Progenitor cell of endocrine pancreas (in vitro differentiated cells): ENCODE results near the gene BTRC. TPM values are rescaled to one million over a fixed set of nuclear protein-coding genes. Genes with fewer than 3 reads are reported as not detected.

Experiments used
- DNase-seq: peaks from one replicate; pipeline ENCODE4 v3.0.0; 2021; ENCODE audit warnings: low spot score; ENCODE audit not compliant: unreplicated experiment
- H3K27ac Mint-ChIP-seq: 2 replicates; pipeline ENCODE4 v1.8.0; 2021; ENCODE audit warnings: mild to moderate bottlenecking, moderate library complexity, mixed read lengths
- H3K27me3 Mint-ChIP-seq: 2 replicates; pipeline ENCODE4 v1.8.0; 2021; ENCODE audit warnings: mixed read lengths
- H3K36me3 Mint-ChIP-seq: 2 replicates; pipeline ENCODE4 v1.8.0; 2022; ENCODE audit warnings: mixed read lengths; ENCODE audit not compliant: insufficient read depth
- H3K4me1 Mint-ChIP-seq: 2 replicates; pipeline ENCODE4 v1.8.0; 2021; ENCODE audit warnings: low read depth, mixed read lengths
- H3K4me3 Mint-ChIP-seq: 2 replicates; pipeline ENCODE4 v1.8.0; 2021; ENCODE audit warnings: low read depth, mild to moderate bottlenecking, moderate library complexity, mixed read lengths
- H3K9me3 Mint-ChIP-seq: 2 replicates; pipeline ENCODE4 v1.8.0; 2021; ENCODE audit warnings: low read depth, mixed read lengths
- CTCF ChIP-seq: fragments of 200-600 bp; sonication (generic); IDR thresholded peaks from one replicate; pipeline ENCODE4 v1.5.0; 2021; ENCODE audit warnings: antibody characterized with exemption, mild to moderate bottlenecking; ENCODE audit not compliant: unreplicated experiment
- total RNA-seq: library from RNA; stranded (reverse); gene quantifications from 2 replicates; pipeline ENCODE4 v1.2.1, GENCODE V29; 2021

The BTRC gene
- total RNA-seq, 1 donor from 2014 or later: 46.5 TPM

GRCh38 chr10:101490026-101490425, 136.1 kb downstream of the BTRC start:
- no peak for DNase-seq
- no peaks in the 10 kb centered on the region for H3K9me3 Mint-ChIP-seq
- no peak for TF ChIP-seq CTCF
- H3K4me1 Mint-ChIP-seq: peaks cover 24% of the 10 kb centered on the region
- no peaks in the 10 kb centered on the region for H3K36me3 Mint-ChIP-seq
- no peak overlapping the region for H3K27ac Mint-ChIP-seq
- H3K4me3 Mint-ChIP-seq: no peak overlapping the region
- H3K27me3 Mint-ChIP-seq: peaks cover 9% of the 10 kb centered on the region

- no peak for TF ChIP-seq CTCF
- no peak overlapping the region for H3K4me3 Mint-ChIP-seq
- no peak for DNase-seq
These were observed 138.2 kb downstream of the BTRC start for GRCh38 chr10:101492205-101492604.

GRCh38 chr10:101492814-101493213, 138.8 kb downstream of the BTRC start:
- Mint-ChIP-seq H3K4me1 (peaks cover 15% of the 10 kb centered on the region), H3K4me3 (no peak overlapping the region), H3K36me3 (no peaks in the 10 kb centered on the region), H3K9me3 (no peaks in the 10 kb centered on the region), H3K27ac (no peak overlapping the region), H3K27me3 (no peaks in the 10 kb centered on the region)
- no peak for TF ChIP-seq CTCF
- no peak for DNase-seq

More at GRCh38 chr10:101492205-101492604, 138.2 kb downstream of the BTRC start:
- Mint-ChIP-seq H3K4me1 (peaks cover 18% of the 10 kb centered on the region), H3K36me3 (no peaks in the 10 kb centered on the region), H3K27me3 (no peaks in the 10 kb centered on the region), H3K9me3 (no peaks in the 10 kb centered on the region), H3K27ac (no peak overlapping the region)

- Mint-ChIP-seq H3K36me3 (no peaks in the 10 kb centered on the region), H3K4me3 (no peak overlapping the region), H3K4me1 (peaks cover 15% of the 10 kb centered on the region), H3K27ac (no peak overlapping the region), H3K9me3 (no peaks in the 10 kb centered on the region), H3K27me3 (no peaks in the 10 kb centered on the region)
- TF ChIP-seq CTCF: no peak
- no peak for DNase-seq
These were observed 139.3 kb downstream of the BTRC start for GRCh38 chr10:101493249-101493648.

GRCh38 chr10:101493782-101494281, 139.9 kb downstream of the BTRC start:
- DNase-seq: no peak
- H3K9me3 Mint-ChIP-seq: no peaks in the 10 kb centered on the region
- H3K36me3 Mint-ChIP-seq: no peaks in the 10 kb centered on the region
- peak overlapping the region; percentile 8 for H3K27ac Mint-ChIP-seq
- H3K27me3 Mint-ChIP-seq: no peaks in the 10 kb centered on the region
- peaks cover 15% of the 10 kb centered on the region for H3K4me1 Mint-ChIP-seq
- no peak overlapping the region for H3K4me3 Mint-ChIP-seq
- no peak for TF ChIP-seq CTCF
